Hepatocyte (in vitro differentiated cells): ENCODE data around the gene PPP2R3A. TPM values are rescaled to one million over a fixed set of nuclear protein-coding genes. Genes with fewer than 3 reads are reported as not detected.
A peak's percentile ranks its signal among the peaks of the same experiment; 100 is the strongest.

Experiments
- DNase-seq: peaks from one replicate; pipeline ENCODE4 v3.0.0-alpha.2; 2016; ENCODE audit warnings: low spot score
- H2AFZ ChIP-seq: fragments of 200-600 bp; sonication (generic); 2 replicates; pipeline ENCODE4 v1.6.0; 2016; ENCODE audit warnings: antibody characterized with exemption, mild to moderate bottlenecking
- H3K27ac ChIP-seq: fragments of 200-600 bp; sonication (generic); 2 replicates; pipeline ENCODE4 v1.5.1; 2016; ENCODE audit warnings: mild to moderate bottlenecking
- H3K27me3 ChIP-seq: fragments of 200-600 bp; sonication (generic); 2 replicates; pipeline ENCODE4 v1.6.1; 2016
- H3K36me3 ChIP-seq: fragments of 200-600 bp; sonication (generic); replicated peaks from 2 replicates; pipeline ENCODE4 v1.5.1; 2016; ENCODE audit warnings: low read depth; ENCODE audit not compliant: insufficient read depth
- H3K4me1 ChIP-seq: fragments of 200-600 bp; sonication (generic); 2 replicates; pipeline ENCODE4 v1.5.1; 2016; ENCODE audit warnings: mild to moderate bottlenecking, moderate library complexity; ENCODE audit not compliant: insufficient read depth
- H3K4me2 ChIP-seq: fragments of 200-600 bp; sonication (generic); 2 replicates; pipeline ENCODE4 v1.6.0; 2016
- H3K4me3 ChIP-seq: fragments of 200-600 bp; sonication (generic); 2 replicates; pipeline ENCODE4 v1.5.1; 2016; ENCODE audit warnings: mild to moderate bottlenecking
- H3K79me2 ChIP-seq: fragments of 200-600 bp; sonication (generic); 2 replicates; pipeline ENCODE4 v1.6.0; 2017; ENCODE audit warnings: mild to moderate bottlenecking
- H3K9me2 ChIP-seq: fragments of 200-600 bp; sonication (generic); replicated peaks from 2 replicates; pipeline ENCODE4 v1.6.0; 2017; ENCODE audit warnings: mild to moderate bottlenecking; ENCODE audit not compliant: insufficient read depth
- H3K9me3 ChIP-seq: fragments of 200-600 bp; sonication (generic); 2 replicates; pipeline ENCODE4 v1.5.1; 2016; ENCODE audit warnings: low read depth, mild to moderate bottlenecking
- H4K20me1 ChIP-seq: fragments of 200-600 bp; sonication (generic); 2 replicates; pipeline ENCODE4 v1.6.0; 2016; ENCODE audit warnings: mild to moderate bottlenecking; ENCODE audit not compliant: insufficient read depth, poor library complexity, severe bottlenecking
- EZH2 ChIP-seq: fragments of 200-600 bp; sonication (generic); IDR thresholded peaks from 2 replicates; pipeline ENCODE4 v1.6.1; 2016; ENCODE audit warnings: antibody characterized with exemption, mild to moderate bottlenecking, borderline replicate concordance
- EZH2phosphoT487 ChIP-seq: fragments of 200-600 bp; sonication (generic); IDR thresholded peaks from one replicate; pipeline ENCODE4 v1.6.1; 2018; ENCODE audit warnings: antibody characterized with exemption, mild to moderate bottlenecking, low read depth, moderate library complexity; ENCODE audit not compliant: unreplicated experiment, severe bottlenecking
- WGBS: methylation state at CpG from one replicate; pipeline ENCODE4 v1.1.6; 2016; ENCODE audit warnings: low lambda C conversion rate; ENCODE audit errors: missing lambda C conversion rate; 5-methylcytosine and 5-hydroxymethylcytosine counted together
- polyA plus RNA-seq: library from polyadenylated mRNA; unstranded; fragments of >200 nt; fragmentation: Nextera tagmentation; extraction: Ambion mirVana; gene quantifications from 2 replicates; pipeline ENCODE4 v1.2.1, GENCODE V29; 2016
- total RNA-seq: library from RNA; depleted of rRNA; stranded (reverse); fragments of >200 nt; gene quantifications from 2 replicates; pipeline ENCODE4 v1.2.3, GENCODE V29; 2014
- TF ChIP-seq, protein P1 (sequence below): fragments of 200-600 bp; sonication (generic); IDR thresholded peaks from 2 replicates; pipeline ENCODE4 v1.5.1; 2016; ENCODE audit warnings: antibody characterized with exemption, mild to moderate bottlenecking; ENCODE audit not compliant: poor library complexity

The PPP2R3A gene
- total and polyA plus RNA-seq, 2 experiments from 2014 or later: 6.7 to 20.2 TPM

DNA sequence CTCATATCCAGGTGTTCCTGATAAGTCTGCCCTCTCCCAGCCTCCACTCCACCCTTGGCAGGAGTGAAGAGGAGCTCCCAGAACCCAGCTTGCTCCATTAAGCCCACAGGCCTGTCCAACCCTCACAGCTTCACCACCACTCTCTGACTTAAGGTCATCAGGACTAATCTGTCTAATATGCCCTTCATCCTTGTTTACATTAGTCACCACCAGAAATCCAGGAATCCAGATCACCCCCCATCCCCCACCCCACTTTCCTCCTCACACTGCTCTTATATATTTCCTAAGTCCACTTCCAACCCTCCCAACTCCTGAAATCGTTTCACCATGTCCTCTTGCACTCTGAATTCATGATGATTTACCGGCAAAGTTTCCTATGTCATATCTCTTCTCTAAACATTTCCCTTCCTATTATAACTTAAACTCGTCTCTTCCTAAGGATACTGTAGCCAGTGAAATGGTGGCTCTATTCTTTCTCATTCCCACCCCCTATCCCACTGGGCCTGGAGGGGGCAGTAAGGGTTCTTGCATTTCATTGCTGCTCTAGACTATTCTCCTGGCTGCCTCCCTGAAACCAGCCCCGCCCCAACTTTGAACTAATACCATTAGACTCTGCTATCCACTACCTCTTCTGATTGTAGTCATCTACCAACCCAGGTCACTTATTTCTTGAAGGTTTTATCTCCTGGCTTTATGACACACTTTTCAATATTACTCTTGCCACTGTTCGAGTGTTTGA is 43.4 kb downstream of the PPP2R3A start:
- Histone ChIP-seq H3K4me3 (no peak overlapping the region), H3K27ac (no peak overlapping the region), H3K36me3 (no peaks in the 10 kb centered on the region), H4K20me1 (no peaks in the 10 kb centered on the region), H3K4me2 (no peak overlapping the region), H3K27me3 (no peaks in the 10 kb centered on the region), H2AFZ (no peak overlapping the region), H3K4me1 (no peaks in the 10 kb centered on the region), H3K9me3 (no peaks in the 10 kb centered on the region), H3K79me2 (peaks cover 13% of the 10 kb centered on the region), H3K9me2 (no peaks in the 10 kb centered on the region)
- TF ChIP-seq EZH2 (no peak), EZH2phosphoT487 (no peak)
- TF ChIP-seq, protein P1, sequence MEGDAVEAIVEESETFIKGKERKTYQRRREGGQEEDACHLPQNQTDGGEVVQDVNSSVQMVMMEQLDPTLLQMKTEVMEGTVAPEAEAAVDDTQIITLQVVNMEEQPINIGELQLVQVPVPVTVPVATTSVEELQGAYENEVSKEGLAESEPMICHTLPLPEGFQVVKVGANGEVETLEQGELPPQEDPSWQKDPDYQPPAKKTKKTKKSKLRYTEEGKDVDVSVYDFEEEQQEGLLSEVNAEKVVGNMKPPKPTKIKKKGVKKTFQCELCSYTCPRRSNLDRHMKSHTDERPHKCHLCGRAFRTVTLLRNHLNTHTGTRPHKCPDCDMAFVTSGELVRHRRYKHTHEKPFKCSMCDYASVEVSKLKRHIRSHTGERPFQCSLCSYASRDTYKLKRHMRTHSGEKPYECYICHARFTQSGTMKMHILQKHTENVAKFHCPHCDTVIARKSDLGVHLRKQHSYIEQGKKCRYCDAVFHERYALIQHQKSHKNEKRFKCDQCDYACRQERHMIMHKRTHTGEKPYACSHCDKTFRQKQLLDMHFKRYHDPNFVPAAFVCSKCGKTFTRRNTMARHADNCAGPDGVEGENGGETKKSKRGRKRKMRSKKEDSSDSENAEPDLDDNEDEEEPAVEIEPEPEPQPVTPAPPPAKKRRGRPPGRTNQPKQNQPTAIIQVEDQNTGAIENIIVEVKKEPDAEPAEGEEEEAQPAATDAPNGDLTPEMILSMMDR: no peak
- no peak for DNase-seq
- WGBS: 90% methylated on average over 5 of the region's 5 CpGs

DNA sequence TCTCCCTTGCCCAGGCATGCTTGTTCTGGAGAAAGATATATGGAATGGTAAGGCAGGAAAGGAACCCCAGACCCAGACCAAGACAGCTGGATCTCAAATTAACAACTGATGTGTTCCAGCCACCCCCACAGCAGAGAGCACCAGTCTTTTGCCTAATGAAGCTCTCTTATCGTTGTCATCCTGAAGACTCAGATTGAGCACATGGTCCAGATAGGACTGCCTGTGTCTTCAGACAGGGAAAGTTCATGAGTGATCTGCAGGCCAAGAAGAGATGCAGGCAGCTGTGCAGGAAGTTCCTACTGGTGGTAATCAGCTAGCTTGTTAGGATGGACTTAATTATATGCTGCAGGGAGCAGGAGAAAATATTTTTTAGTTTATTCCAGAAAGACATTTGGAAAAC is 53.3 kb downstream of the PPP2R3A start:
- Histone ChIP-seq H3K4me3 (no peak overlapping the region), H3K79me2 (peaks cover 33% of the 10 kb centered on the region), H3K36me3 (no peaks in the 10 kb centered on the region), H3K27me3 (no peaks in the 10 kb centered on the region), H3K9me2 (no peaks in the 10 kb centered on the region), H2AFZ (no peak overlapping the region), H3K4me2 (no peak overlapping the region), H4K20me1 (no peaks in the 10 kb centered on the region), H3K9me3 (no peaks in the 10 kb centered on the region), H3K27ac (no peak overlapping the region), H3K4me1 (no peaks in the 10 kb centered on the region)
- WGBS: 60% methylated on average over 1 of the region's 1 CpG
- TF ChIP-seq EZH2: no peak
- no peak for DNase-seq

DNA sequence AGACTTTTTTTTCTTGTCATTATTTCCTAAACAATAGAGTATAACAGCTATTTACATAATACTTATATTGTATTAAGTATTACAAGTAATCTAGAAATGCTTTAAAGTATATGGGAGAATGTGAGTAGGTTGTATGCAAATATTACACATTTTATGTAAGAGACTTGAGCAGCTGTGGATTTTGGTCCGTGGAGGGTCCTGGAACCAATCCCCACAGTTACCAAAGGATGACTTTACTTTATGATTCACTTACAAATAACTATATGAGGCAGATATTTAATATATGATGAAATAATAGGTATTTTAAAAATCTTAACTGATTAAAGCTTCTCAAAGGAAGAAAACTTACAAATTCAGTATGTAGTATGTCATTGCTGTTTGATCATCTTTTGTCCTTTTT is 56.3 kb downstream of the PPP2R3A start:
- H3K27ac ChIP-seq: no peak overlapping the region
- H3K36me3 ChIP-seq: no peaks in the 10 kb centered on the region
- no peaks in the 10 kb centered on the region for H3K4me1 ChIP-seq
- DNase-seq: no peak
- H2AFZ ChIP-seq: no peak overlapping the region
- no peak overlapping the region for H3K4me2 ChIP-seq
- peaks cover 23% of the 10 kb centered on the region for H3K79me2 ChIP-seq
- H4K20me1 ChIP-seq: no peaks in the 10 kb centered on the region
- WGBS: 79% methylated on average over 1 of the region's 1 CpG
- no peaks in the 10 kb centered on the region for H3K9me2 ChIP-seq
- H3K27me3 ChIP-seq: no peaks in the 10 kb centered on the region
- TF ChIP-seq, protein P1: no peak
- TF ChIP-seq EZH2phosphoT487 (no peak), EZH2 (no peak)
- no peaks in the 10 kb centered on the region for H3K9me3 ChIP-seq
- no peak overlapping the region for H3K4me3 ChIP-seq

DNA sequence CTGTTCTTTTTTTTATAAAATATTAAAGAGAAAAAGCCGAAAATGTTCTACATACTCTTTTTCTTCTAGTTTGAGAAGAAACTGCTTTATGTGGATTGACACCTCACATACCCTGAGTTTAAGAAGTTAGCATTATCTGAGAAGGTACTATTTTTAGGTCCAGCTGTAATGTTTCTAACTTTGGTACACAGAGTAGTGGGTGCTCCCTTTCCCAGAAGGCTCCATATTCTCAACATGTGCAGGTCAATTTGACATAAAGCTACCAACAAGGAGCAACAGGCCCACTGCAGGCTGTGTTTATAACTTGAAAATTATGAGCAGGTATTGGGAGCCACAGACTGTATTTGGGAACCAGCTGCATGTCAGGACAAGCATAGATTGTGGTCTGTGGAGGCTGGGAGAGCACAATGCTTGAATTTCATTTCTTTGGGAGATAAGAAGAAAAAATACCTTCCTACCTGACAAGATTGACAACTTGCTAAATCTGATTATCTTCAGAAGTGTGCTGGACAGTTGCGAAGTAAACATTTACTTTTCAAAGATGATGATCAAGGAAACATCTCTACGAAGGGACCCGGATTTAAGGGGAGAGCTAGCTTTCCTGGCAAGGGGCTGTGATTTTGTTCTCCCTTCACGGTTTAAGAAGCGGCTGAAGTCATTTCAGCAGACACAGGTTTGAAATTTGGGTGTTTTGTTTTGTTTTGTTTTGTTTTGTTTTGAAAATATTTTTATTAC is 57.2 kb downstream of the PPP2R3A start:
- Histone ChIP-seq H3K9me3 (no peaks in the 10 kb centered on the region), H3K9me2 (no peaks in the 10 kb centered on the region), H4K20me1 (no peaks in the 10 kb centered on the region), H3K4me1 (no peaks in the 10 kb centered on the region), H3K4me2 (peak overlapping the region; percentile 2), H3K27ac (peak overlapping the region; percentile 29), H3K36me3 (no peaks in the 10 kb centered on the region), H3K4me3 (no peak overlapping the region), H3K27me3 (no peaks in the 10 kb centered on the region), H3K79me2 (peaks cover 18% of the 10 kb centered on the region), H2AFZ (no peak overlapping the region)
- TF ChIP-seq, protein P1: no peak
- no peak for TF ChIP-seq EZH2phosphoT487
- no peak for TF ChIP-seq EZH2
- DNase-seq: no peak
- WGBS: 70% methylated on average over 6 of the region's 6 CpGs
